Measurements from ENCODE around the gene PHF19. TPM values are rescaled to one million over a fixed set of nuclear protein-coding genes. Genes with fewer than 3 reads are reported as not detected.

Gene PHF19
- polyA plus RNA-seq, 3 donors: 12.6 to 61.0 (median 12.7) TPM

GRCh38 chr9:120851449-120851848, 25.5 kb downstream of the PHF19 start:
- Histone ChIP-seq H3K4me2 (replicated peaks; ENCODE audit: extremely low read depth, low read length, poor library complexity, severe bottlenecking) (no peak overlapping the region), H3K36me3 (replicated peaks in 1 of 2; ENCODE audit: control insufficient read depth in 1 of 2, insufficient read depth in 2 of 2, low read length in 2 of 2) (peaks cover 21 to 55% of the 10 kb centered on the region in 2 donors), H3K79me2 (ENCODE audit: insufficient read depth, low read length) (no peaks in the 10 kb centered on the region), H3K9me3 (replicated peaks in 1 of 2; ENCODE audit: control insufficient read depth in 1 of 2, insufficient read depth in 1 of 2, low read length in 2 of 2) (no peaks in the 10 kb centered on the region), H4K20me1 (ENCODE audit: insufficient read depth, low read length) (no peaks in the 10 kb centered on the region), H3K27ac (ENCODE audit: low read depth in 1 of 2, low read length in 2 of 2) (no peak overlapping the region), H3K4me1 (ENCODE audit: control insufficient read depth in 1 of 2, insufficient read depth in 2 of 2, low read length in 2 of 2) (no peaks in the 10 kb centered on the region), H3K27me3 (ENCODE audit: control insufficient read depth in 2 of 2, insufficient read depth in 2 of 2, low read length in 2 of 2) (no peaks in the 10 kb centered on the region), H3K9ac (ENCODE audit: insufficient read depth, low read length, poor library complexity, severe bottlenecking) (no peak overlapping the region), H3K4me3 (replicated peaks in 1 of 3; ENCODE audit: low read depth in 2 of 3, low read length in 3 of 3) (no peak overlapping the region), H2AFZ (ENCODE audit: insufficient read depth, low read depth, low read length, poor library complexity, severe bottlenecking) (no peak overlapping the region)
- no peak overlapping the region for H3K4me3 Mint-ChIP-seq
- TF ChIP-seq CTCF (IDR thresholded peaks at IDR 0.05): no peak
- peaks cover 46 to 52% of the 10 kb centered on the region in 2 donors for H3K36me3 Mint-ChIP-seq
- H3K4me1 Mint-ChIP-seq: peaks cover 1% of the 10 kb centered on the region
- no peaks in the 10 kb centered on the region for H3K27me3 Mint-ChIP-seq (ENCODE audit: low read depth in 3 of 3)
- peak overlapping the region in 1 of 7 donors; percentile 44 for H3K27ac Mint-ChIP-seq
- H3K9me3 Mint-ChIP-seq: no peaks in the 10 kb centered on the region
- 100% methylated on average over 1 of the region's 1 CpG for WGBS (ENCODE audit: insufficient coverage)
- DNase-seq: no peak
- intact Hi-C loops (cut with micrococcal nuclease): no loop called here

GRCh38 chr9:120850315-120850714, 26.7 kb downstream of the PHF19 start:
- Mint-ChIP-seq H3K4me3 (no peak overlapping the region), H3K27ac (peak overlapping the region in 1 of 7 donors; percentile 84), H3K4me1 (peaks cover 1% of the 10 kb centered on the region), H3K36me3 (peaks cover 45 to 51% of the 10 kb centered on the region in 2 donors), H3K27me3 (ENCODE audit: low read depth in 3 of 3) (no peaks in the 10 kb centered on the region), H3K9me3 (no peaks in the 10 kb centered on the region)
- intact Hi-C loops (cut with micrococcal nuclease): no loop called here
- Histone ChIP-seq H3K4me3 (replicated peaks in 1 of 3; ENCODE audit: low read depth in 2 of 3, low read length in 3 of 3) (no peak overlapping the region), H3K27ac (ENCODE audit: low read depth in 1 of 2, low read length in 2 of 2) (no peak overlapping the region), H3K9ac (ENCODE audit: insufficient read depth, low read length, poor library complexity, severe bottlenecking) (no peak overlapping the region), H3K79me2 (ENCODE audit: insufficient read depth, low read length) (no peaks in the 10 kb centered on the region), H2AFZ (ENCODE audit: insufficient read depth, low read depth, low read length, poor library complexity, severe bottlenecking) (no peak overlapping the region), H3K36me3 (replicated peaks in 1 of 2; ENCODE audit: control insufficient read depth in 1 of 2, insufficient read depth in 2 of 2, low read length in 2 of 2) (peaks cover 18 to 44% of the 10 kb centered on the region in 2 donors), H4K20me1 (ENCODE audit: insufficient read depth, low read length) (no peaks in the 10 kb centered on the region), H3K9me3 (replicated peaks in 1 of 2; ENCODE audit: control insufficient read depth in 1 of 2, insufficient read depth in 1 of 2, low read length in 2 of 2) (no peaks in the 10 kb centered on the region), H3K27me3 (ENCODE audit: control insufficient read depth in 2 of 2, insufficient read depth in 2 of 2, low read length in 2 of 2) (no peaks in the 10 kb centered on the region), H3K4me1 (ENCODE audit: control insufficient read depth in 1 of 2, insufficient read depth in 2 of 2, low read length in 2 of 2) (no peaks in the 10 kb centered on the region), H3K4me2 (replicated peaks; ENCODE audit: extremely low read depth, low read length, poor library complexity, severe bottlenecking) (no peak overlapping the region)
- no peak for DNase-seq
- WGBS (ENCODE audit: insufficient coverage): 100% methylated on average over 1 of the region's 3 CpGs
- no peak for TF ChIP-seq CTCF (IDR thresholded peaks at IDR 0.05)
